ENCODE data around the gene EPS8L1.
"Not testable (repeated sequence)": the region's sequence is repeated elsewhere in the genome, so short reads cannot be mapped to it uniquely, and the experiment has no call there.

EPS8L1 gene

GRCh38 chr19:55053735-55054134, 21.9 kb upstream of the EPS8L1 start:
- no peak overlapping the region for H3K4me3 ChIP-seq (ENCODE audit: low read length)
- TF ChIP-seq CTCF (conservative IDR thresholded peaks at IDR 0.05; ENCODE audit: low read depth, low read length) = no peak
- no peak for DNase-seq (ENCODE audit: low read depth)

- TF ChIP-seq CTCF (conservative IDR thresholded peaks at IDR 0.05; ENCODE audit: low read depth, low read length) = no peak
- DNase-seq (ENCODE audit: low read depth) = no peak
- no peak overlapping the region for H3K4me3 ChIP-seq (ENCODE audit: low read length)
Observed at GRCh38 chr19:55056827-55057226, 18.8 kb upstream of the EPS8L1 start.

- DNase-seq (ENCODE audit: low read depth) = no peak
Observed at GRCh38 chr19:55058781-55059610, 16.7 kb upstream of the EPS8L1 start.

GRCh38 chr19:55060287-55060686, 15.4 kb upstream of the EPS8L1 start:
- not testable (repeated sequence) for DNase-seq (ENCODE audit: low read depth); H3K4me3 ChIP-seq (ENCODE audit: low read length)

More at GRCh38 chr19:55058781-55059610, 16.7 kb upstream of the EPS8L1 start:
- TF ChIP-seq CTCF (conservative IDR thresholded peaks at IDR 0.05; ENCODE audit: low read depth, low read length) = no peak
- no peak overlapping the region for H3K4me3 ChIP-seq (ENCODE audit: low read length)

GRCh38 chr19:55062735-55063491, 12.8 kb upstream of the EPS8L1 start, which contains the start of gene RDH13:
TSS of gene RDH13 (minus strand) at chr19:55063148. CDS start at chr19:55063032, 116 bp downstream.
- H3K4me3 ChIP-seq (ENCODE audit: low read length) = peak within 1 kb of the TSS; percentile 66
- peak; percentile 76 for DNase-seq (ENCODE audit: low read depth)
- TF ChIP-seq CTCF (conservative IDR thresholded peaks at IDR 0.05; ENCODE audit: low read depth, low read length) = no peak

GRCh38 chr19:55063492-55063843, 12.2 kb upstream of the EPS8L1 start:
- TF ChIP-seq CTCF (conservative IDR thresholded peaks at IDR 0.05; ENCODE audit: low read depth, low read length) = no peak
- no peak for DNase-seq (ENCODE audit: low read depth)
- peak overlapping the region; percentile 29 for H3K4me3 ChIP-seq (ENCODE audit: low read length)

GRCh38 chr19:55065516-55065915, 10.2 kb upstream of the EPS8L1 start:
- not testable (repeated sequence) for DNase-seq (ENCODE audit: low read depth); H3K4me3 ChIP-seq (ENCODE audit: low read length)

Data from retinal pigment epithelial cell (primary cell).